Inflammatory macrophage (primary cell): ENCODE results near the gene KLHL6.
A peak's percentile ranks its signal among the peaks of the same experiment; 100 is the strongest.

ENCODE experiments used
- DNase-seq, 2 donors: peaks; one replicate each; pipeline ENCODE4 v3.0.0-alpha.2; 2020 to 2022

KLHL6 gene

DNA sequence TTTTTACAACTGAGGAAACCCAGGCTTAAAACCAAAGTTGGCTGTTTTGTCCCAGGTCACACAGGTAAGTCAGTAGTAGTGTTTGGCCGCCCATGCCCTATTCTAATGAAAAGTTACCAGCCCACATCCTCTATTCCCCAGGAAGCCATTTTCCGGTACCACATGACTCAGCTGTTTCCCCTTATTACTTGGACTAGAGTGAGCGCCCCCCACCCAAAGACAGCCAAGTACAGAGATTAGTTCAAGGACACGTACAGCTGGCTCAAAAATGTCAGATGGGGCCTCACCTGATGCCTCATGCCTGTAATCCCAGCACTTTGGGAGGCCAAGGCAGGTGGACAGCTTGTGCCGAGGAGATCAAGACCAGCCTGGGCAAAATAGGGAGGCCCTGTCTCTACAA is 8.5 kb upstream of the KLHL6 start:
- no peak for DNase-seq

DNA sequence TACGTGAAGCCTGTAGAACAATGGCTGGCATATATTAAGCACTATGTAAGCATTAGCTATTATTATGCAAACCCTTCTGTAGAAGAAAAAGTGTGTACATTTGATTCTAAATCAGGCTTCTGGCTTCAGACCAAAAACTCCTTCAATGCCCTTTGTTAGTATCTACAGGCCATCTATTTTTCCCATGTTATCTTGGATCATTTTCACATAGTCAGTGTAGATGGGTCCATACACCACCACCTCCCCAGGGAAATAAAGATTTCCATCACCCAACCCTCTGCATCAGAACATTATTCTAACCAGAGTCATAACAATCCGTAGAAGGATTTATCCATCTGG is 8.0 kb upstream of the KLHL6 start:
- DNase-seq, result no peak

DNA sequence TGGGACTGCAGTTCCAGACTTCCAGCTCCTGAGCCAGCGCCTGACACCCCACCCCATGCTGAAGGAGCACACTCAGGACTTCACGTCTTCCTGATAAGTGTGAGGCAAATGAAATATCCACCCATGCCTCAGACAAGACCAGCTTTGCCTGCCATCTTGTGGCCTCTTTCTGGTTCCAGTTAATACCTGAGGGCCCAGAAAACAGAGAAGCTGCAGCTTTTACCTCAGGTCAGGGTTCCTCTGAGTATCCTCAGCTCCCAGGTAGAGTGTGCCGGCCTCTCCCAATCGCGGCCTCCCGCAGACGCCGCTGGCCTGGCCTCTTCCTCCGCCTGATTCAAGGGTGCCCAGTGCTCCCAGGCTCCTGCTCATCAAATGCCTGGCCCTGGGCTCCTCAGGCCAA is 5.1 kb upstream of the KLHL6 start:
- peak; percentile 32 to 54 for DNase-seq

DNA sequence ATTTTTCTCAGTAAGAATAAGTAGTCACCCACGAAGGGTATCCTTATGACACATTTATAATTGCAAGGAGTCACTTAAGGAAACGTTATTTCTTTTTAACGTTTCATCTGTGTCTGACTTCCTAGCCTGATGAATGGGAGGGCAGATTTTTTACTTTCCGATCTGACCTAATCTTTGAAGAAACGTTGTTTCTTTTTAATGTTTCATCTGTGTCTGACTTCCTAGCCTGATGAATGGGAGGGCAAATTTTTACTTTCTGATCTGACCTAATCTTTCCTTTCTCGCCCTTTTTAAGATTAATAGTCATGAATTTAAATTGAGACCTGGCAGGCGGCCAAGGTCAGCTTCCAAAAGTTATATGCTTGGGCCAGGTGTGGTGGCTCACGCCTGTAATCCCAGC is 3.0 kb upstream of the KLHL6 start:
- DNase-seq, result no peak

DNA sequence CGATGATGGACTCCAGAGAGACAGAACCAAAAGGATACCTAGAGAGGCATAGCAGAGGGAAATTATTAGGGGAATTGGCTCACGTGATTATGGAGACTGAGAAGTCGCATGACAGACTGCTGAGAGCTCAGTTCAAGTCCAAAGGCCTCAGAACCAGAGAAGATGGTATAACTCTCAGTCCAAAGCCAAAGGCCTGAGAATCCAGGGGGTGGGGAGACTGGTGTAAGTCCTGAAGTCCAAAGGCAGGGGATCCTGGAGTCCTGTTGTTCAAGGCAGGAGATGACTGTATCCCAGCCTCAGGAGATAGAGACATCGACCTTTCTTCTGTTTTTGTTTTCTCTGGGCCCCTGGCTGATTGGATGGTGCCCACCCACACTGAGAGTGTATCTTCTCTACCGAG is 1.2 kb upstream of the KLHL6 start:
- DNase-seq, result no peak

DNA sequence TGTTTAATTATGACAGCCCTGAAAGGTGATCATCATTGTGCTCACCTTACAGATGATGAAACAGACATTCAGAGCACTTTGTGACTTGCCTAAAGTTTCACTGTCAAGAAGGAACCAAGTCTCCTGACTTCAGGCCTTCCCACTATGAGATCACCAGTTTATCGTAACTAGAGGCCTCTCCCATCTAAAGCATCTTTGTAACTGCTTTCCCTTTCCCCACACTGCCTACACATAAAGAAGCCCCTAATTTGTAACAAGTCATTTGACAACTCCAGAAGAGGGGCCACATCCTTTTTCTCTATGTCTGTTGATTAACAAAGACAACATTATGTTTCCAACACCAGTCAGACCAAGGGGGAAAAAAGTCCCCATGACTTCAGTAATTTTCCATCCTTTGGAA is 1.1 kb downstream of the KLHL6 start:
- DNase-seq, result peak; percentile 81 to 86

DNA sequence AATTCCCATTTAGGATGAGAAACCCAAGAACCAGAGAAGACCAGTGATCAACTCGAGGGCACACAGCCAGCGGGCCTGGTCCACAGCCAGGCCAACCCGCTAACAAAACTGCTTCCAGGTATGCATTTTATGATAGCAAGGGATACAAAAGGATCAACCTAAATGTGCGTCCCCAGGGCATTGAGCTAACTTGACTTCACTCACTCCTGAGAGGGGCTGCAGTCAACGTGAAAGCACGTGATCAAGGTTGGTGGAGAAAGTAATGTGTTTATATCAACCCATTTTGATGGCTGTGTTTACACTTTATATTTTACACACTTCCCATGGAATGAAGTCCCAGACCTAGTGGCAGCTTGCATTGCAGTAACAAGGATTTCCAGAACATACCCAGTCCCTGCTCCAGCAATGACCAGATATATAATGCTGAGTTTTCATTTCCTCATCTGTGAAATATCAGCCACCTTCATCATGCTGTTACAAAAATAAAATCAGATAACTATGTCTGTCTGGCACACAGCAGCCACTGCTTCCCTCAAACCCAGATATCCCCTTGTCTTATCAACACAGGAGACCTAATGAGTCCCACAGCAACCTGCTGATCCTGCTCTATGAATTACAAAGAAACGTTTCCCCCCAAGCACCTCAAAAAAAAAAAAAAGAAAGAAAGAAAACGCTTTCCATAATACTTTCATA is 2.0 kb downstream of the KLHL6 start:
- no peak for DNase-seq

DNA sequence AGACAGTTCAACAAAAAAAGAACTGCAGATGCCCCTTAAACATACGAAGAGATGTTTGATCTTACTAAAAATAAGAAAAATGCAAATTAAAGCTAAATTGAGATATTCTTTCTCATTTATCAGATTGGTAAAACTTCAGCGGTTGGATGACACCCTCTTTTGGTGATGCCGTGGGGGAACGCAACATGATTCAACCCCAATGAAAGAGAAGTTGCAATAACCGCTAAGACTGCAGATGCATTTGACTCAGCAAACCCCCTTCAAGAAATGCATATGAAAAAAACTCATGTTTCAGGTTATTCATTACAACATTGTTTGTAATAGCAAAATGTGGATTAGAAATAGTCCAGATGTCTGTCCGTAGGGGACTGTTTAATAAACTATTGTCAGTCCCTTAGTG is 3.6 kb downstream of the KLHL6 start:
- DNase-seq, result peak; percentile 56 to 70

DNA sequence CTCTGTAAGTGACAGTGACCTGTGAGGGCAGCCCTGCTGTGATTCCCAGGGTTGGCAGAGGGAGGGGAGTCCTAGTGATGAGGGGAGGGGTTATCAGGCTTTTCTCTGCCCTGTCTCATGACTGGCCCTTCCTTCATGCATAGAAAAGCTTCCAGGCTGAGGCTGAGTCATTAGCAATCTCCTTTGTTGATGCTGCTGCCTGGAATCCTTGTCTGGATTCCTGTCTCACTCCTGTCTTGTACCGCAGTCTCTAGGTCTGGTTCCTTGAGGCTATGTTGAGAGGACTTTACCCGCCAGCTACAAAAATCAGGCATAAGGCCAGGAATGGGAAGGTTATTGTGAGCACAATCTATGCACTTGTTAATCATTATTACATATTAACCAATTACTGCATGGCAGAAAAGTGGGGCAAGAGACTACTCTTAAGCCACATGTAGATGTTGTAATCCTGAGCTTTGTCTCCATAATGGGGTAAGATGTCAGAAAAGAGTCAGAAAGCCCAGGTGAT is 7.2 kb downstream of the KLHL6 start:
- no peak for DNase-seq

DNA sequence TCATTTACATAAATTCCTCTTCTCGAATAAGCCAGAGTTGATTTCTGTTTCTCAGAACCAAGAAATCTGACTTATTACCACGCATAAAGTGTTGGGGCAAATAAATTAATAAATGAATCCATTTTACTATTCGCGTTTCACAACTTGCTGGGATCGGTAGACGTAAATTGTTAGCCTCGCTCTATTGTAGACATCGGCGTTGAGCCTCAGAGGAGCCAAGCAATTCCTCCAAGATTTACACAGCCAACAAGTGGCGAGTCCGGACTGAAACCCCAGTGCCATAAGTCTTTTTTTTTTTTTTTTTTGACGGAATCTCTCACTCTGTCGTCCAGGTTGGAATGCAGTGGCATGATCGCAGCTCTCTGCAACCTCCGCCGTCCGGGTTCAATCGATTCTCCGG is 8.9 kb downstream of the KLHL6 start:
- no peak for DNase-seq

DNA sequence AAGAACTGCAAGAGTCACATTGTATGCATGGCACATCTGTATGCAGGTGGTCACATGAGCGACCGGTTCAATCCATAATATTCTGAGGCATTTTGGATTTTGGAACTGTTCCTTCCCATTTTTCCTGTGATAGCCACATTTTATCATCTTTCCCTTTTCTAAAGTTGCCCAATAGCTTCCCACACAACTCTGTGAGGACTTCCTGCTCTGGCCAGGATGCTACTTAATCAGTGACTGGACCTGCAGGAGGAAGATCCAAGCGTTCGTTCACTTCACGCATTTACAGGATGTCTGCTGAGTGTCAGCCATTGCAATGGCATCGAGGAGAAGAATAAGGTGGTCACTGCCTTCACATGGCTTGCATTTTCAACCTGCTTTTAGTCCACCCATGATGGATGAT is 9.8 kb downstream of the KLHL6 start:
- DNase-seq, result peak; percentile 53 to 74

DNA sequence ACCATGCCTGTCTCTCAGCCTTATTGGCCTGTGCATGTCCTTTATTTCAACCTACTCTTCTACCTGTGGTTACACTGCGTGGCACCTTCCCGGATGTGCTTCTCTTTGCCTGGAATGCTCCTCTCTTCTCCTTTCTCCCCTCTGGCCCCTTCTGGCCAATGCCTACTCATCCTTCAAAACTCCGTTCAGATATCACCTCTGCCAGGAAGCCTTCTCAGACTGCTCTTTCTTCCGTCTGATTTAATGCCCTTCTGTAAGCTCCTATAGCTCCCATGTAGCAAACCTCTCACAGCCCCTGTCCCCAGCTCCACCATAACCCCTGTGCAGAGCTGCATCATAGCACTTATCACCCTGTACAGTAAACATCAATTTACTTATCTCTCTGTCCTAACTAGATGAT is 13.2 kb downstream of the KLHL6 start:
- no peak for DNase-seq

DNA sequence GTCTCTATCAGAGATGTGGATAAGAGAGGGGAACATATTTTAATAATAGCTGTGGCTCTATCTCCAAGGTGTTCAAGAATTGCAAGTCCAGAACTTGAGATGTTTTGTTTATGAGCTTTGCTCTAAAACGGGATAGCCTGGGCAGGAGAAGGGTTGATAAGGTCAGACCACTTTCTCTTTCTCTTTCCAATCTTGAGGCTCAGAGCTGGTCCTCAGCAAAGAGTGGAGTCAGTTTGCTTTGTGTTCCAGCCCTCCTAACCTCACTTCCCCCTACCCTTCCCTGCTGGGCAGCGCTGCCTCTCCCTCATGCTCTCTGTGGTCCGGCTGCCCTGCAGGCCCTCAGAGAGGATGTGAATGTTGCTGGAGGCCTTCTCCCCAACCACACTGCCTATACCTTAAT is 13.8 kb downstream of the KLHL6 start:
- peak in 1 of 2 donors; percentile 34 for DNase-seq

DNA sequence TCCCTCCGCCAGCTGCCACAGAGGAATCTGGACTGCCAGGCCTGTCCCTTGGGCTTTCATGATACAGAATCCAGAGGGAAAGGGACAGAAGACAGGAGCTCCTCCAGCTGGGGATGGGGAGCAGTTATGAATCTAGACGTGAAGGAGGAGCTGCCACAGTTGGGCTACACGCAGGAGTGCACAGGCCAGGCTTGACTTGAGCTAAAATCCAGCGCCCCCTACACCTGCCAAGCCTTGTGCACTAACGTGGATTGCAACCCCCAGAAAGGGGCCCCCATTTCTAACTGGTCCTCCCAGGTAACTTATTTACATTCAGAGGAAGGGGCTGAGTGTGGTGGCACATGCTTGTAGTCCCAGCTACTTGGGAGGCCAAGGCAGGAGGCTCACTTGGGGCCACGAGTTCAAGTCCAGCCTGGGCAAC is 14.3 kb downstream of the KLHL6 start:
- no peak for DNase-seq

DNA sequence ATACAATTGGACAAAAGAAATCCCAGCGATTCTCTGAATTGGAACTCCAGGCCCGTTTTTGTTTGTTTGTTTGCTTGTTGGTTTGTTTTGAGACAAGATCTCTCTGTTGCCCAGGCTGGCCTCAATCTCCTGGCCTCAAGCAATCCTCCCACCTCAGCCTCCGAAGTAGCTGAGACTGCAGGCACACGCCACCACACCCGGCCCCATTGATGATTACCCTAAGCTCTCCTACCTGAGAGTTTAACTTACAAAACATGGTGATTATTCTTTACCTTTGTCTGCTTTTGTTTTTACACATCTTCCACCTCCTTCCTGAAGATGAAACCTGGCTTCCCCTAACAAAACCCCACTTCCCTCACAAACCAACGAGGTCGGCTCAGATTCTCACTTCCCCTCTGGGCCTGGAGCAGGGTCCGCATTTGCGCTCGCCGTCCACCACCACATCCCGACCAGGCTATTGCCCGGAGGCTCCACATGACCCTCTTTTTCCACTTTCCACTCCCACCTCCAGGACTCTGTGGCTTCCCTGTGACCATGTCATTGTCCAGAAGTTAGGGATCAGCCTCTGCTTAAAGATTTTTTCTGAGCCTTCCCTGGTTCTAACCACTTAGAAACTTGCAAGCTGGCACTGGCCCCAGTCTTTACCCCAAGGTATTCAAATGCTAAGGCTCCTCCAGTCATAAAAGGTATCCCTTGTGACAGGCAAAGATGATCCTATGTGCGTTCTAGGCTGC is 14.8 kb downstream of the KLHL6 start:
- peak; percentile 67 to 80 for DNase-seq

DNA sequence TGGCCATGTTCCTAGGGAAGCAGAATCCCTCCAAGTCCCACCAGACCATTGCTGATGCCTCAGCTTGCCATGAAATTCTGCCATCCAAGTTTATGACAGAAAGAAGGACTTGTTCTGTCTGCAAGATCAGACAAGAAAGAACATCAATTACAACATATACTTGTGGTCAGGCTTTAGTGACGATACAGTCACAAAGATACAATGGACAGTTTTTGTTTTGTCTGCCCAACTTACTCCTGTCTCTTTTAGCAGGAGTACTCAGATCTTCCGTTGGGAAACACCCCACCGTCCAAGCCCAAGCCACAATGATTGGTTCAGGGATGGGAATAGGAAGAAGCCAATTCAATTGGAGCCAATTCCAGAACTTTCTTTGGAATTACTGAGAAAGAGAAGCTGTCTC is 15.7 kb downstream of the KLHL6 start:
- DNase-seq, result peak in 1 of 2 donors; percentile 59

DNA sequence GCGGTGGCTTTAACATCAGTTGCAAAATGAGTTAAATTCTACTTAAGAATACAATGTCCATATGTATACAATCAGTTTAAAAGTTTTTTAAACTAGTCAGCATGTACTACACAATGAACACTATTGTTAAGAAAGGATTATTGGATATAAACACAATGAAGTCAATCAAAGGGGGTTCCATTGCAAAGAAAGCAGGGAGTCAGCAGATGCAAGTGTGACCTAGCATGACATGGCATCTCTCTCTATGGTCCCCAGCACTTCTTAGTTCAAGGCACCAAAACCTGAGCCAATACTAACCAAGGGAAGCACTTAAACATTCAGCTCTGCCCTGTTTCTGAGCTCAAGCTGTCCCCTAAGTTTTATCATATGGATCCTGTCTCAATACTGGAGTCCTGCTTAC is 17.0 kb downstream of the KLHL6 start:
- DNase-seq, result no peak

DNA sequence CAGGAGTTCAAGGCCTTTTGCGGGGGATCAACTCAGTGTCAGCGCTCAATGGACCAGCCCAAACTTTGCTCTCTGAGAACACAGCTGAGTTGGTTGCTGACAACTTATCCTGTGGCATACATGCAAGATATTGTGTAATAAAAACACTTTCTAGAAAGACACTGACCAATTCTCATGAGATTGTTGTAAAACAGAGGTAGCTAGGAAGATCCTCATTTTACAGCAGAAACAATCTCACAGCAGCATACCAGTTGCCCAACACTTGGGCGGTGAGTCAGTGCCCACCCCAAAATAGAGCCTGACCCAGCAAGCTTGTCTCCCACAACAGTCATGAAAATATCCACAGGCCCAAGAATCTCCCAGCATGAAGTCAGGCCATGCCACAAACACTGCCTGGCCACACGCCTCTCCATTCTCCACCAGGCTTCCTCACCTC is 18.2 kb downstream of the KLHL6 start:
- peak; percentile 98 for DNase-seq

DNA sequence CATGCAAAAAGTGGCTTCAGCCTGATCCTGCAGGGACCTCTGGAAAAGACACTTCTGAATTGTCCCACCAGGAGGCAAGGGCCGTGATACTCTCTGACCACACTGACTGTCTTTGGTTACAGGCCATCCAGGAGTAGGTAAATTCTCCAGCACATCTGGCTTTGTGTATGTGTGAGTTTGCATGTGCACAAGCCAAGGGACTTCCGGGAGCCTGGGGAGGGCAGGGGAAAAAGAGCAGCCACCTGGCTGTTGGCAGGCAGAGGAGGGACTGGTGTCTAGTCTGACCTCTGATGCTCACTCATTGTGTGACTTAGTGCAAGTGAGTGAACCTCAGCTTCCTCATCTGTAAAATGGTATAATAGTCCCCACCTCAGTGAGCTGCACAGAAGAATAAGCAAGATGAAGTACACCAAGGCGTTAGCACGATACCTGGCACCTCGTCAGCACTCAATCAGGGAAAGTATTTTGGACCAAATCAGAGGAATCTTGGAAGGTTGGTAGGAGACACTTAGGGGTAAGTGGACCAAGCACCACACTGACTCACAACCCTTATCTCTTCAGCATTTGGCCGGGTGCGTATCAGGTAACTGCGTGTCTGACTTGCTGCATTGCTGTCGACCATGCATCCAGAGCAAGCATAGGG is 19.1 kb downstream of the KLHL6 start:
- DNase-seq, result no peak

DNA sequence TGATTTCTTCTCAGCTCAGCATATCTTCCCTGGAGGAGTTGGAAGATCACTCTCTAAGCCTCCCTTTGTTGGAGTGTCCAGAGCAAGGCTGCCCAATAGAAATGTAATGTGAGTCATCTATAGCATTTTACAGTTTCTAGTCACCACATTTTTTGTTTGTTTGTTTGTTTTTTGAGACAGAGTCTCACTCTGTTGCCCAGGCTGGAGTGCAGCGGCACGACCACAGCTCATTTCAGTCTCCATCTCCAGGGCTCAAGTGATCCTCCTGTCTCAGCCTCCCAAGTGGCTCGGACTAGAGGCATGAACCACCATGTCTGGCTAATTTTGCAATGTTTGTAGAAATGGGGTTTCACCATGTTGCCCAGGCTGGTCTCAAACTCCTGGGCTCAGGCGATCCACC is 21.3 kb downstream of the KLHL6 start:
- DNase-seq, result no peak

DNA sequence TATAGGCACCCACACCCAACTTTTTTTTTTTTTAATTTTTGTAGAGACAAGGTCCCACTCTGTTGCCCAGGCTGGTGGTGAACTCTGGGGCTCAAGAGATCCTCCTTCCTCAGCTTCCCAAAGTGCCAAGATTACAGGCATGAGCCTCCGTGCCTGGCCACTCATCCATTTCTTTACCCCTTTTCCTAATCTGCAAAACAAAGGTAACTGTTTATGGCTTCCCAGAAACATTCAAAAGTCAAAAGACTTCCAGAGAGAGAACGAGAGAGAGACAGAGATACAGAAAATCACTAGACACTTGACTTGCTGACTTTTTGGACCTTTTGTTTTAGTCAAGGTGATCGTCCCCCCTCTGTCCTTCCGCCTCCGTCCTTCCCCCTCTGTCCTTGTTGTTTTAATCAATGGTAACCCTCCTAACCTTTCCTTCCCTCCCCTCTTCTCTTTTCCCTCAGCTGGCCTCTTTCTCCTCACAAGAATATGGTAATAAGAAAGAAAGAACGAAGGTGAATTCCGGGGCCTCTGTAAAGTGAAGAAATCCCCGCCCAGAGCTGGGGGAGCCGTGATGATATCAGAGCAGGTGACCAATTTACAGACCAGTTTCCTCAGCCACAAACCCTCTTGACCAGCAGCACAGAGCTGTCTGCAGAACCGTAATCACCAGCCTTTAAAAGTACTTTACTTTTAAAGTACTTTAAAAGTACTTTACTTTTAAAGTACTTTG is 21.9 kb downstream of the KLHL6 start:
- peak in 1 of 2 donors; percentile 55 for DNase-seq

DNA sequence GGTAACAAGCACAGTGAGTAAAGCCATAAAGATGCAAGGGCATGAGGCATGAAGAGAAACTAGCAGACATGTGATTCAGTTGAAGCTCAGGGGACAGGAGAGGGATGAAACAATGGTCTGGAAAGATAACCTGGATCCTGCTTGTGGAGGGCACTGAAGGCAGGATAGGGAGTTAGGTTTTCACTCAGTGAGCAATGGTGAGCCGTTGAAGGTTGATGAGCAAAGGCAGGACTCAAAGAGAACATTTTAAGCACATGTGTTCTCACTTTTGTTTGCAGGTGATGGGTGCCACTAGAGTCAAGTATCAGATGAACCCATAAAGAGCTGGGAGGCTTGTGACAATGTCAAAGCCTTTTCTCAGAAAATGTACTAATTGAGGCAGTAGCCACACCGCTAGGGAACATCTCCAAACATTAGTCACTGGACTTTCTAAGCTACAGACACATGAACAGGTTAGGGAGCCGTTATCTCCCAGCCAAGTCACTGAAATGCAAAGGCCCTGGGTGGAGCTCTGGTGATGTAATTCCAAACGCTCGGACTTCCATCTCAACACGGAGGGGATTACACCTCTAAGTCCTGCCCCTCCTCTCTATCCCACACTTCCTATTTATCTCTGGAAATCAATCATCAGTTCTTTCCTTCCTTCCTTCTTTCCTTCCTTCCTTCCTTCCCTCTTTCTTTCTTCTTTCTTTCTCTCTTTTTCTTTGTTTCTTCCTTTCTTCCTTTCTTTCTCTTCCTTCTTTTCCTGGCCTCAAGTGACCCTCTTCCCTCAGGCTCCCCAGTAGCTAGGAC is 22.7 kb downstream of the KLHL6 start:
- DNase-seq, result no peak
